ENCODE results near the gene RNF223.

The RNF223 gene

DNA sequence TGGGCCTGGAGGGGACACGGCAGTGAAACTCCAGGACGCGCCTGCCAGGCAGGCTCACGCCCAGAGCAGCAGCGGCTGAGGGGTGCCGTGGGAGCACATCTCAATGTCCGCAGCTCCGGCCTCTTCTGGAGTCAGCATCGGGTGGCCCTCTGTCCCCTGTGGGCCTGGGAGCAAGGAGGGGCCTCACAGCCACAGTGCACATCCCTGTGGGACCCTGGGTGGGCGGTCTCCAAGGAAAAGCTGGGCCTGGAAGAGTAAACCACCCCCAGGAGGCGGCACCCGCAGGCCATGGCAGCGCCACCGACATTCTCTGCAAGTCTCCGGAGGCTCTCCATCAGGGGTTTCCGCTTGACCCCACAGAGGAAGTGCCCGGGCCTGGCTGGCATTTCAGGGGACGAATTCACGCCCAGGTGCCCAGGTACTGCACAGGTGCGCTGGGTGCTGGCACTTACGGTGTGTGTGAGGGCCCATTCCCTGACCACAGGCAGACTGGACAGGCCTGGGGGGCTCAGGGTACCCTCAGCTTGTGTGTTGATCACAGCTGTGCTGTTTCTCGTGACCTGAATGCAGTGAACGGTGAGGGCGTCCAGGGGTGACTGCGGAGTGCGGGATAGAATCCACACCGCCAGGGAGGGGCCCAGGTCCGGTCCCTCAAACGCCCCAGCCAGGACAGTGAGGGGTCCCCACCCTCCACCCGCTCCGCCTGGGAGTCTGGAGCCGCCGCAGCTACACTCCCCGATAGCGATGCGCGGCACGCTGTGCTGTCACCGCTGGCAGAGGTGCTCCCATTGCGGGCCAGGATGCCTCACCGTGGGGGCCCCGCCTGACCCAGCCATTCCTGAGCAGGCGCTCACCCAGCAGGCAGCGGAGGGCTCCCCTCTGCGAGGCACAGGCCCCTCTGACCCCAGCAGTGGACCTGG is 16.6 kb upstream of the RNF223 start:
- Histone ChIP-seq H3K27ac (ENCODE audit: low read length) (no peak overlapping the region), H3K36me3 (ENCODE audit: control insufficient read depth, low read depth, low read length) (no peaks in the 10 kb centered on the region), H3K27me3 (ENCODE audit: control insufficient read depth, insufficient read depth, low read length) (no peaks in the 10 kb centered on the region), H3K9me3 (ENCODE audit: control insufficient read depth, low read depth, low read length) (no peaks in the 10 kb centered on the region), H3K4me3 (ENCODE audit: low read length) (no peak overlapping the region), H3K9ac (ENCODE audit: low read length) (no peak overlapping the region), H3K4me1 (ENCODE audit: control insufficient read depth, low read depth, low read length) (no peaks in the 10 kb centered on the region)

GRCh38 chr1:1089731-1090423 is 15.8 kb upstream of the RNF223 start:
- no peaks in the 10 kb centered on the region for H3K36me3 ChIP-seq (ENCODE audit: control insufficient read depth, low read depth, low read length)
- H3K4me3 ChIP-seq (ENCODE audit: low read length), result no peak overlapping the region
- H3K27ac ChIP-seq (ENCODE audit: low read length), result no peak overlapping the region
- H3K9ac ChIP-seq (ENCODE audit: low read length), result no peak overlapping the region
- H3K27me3 ChIP-seq (ENCODE audit: control insufficient read depth, insufficient read depth, low read length), result no peaks in the 10 kb centered on the region
- H3K4me1 ChIP-seq (ENCODE audit: control insufficient read depth, low read depth, low read length), result no peaks in the 10 kb centered on the region
- H3K9me3 ChIP-seq (ENCODE audit: control insufficient read depth, low read depth, low read length), result no peaks in the 10 kb centered on the region

DNA sequence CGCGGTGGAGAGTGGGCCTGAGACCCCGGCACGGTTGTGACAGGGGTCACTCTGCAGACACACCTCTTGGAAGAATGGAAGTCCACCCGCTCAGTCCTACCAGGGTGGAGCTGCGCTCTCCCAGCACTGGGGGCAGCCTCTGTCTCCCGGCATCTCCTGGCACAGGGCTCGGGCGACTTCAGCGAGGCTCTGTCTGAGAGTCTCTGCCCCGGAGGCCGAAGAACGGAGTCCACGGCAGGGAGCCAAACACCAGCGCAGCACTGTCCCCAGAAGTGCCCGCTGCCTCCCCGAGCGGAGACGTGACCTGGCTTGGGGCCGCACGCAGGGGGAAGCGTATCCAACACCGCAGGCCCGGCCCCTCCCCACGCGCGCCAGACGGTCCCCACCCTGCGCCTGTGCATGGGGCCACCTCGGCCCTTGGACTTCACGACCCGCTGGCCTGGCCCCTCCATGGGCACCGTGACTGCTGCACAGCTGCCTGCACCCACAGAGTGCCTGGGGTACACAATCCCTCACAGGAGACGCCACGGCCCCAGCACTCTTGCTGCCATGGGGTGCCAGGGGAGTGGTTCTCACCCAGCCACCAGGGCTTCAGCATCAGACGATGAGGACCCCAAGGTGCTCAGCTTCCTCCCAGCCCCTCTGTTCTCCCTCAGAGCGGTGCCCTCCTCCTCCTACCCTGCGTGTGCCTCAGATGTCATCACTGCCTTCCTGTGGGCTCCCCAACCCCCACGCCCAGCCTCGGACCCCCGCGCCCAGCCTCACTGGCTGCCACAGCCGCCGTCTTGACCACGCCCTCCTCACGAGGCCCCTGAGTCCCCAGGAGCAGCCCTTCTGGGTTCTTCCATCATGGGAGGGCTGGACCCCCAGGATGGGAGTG is 14.9 kb upstream of the RNF223 start:
- no peak overlapping the region for H3K4me3 ChIP-seq (ENCODE audit: low read length)
- H3K4me1 ChIP-seq (ENCODE audit: control insufficient read depth, low read depth, low read length), result no peaks in the 10 kb centered on the region
- no peak overlapping the region for H3K27ac ChIP-seq (ENCODE audit: low read length)
- H3K9ac ChIP-seq (ENCODE audit: low read length), result no peak overlapping the region
- H3K36me3 ChIP-seq (ENCODE audit: control insufficient read depth, low read depth, low read length), result no peaks in the 10 kb centered on the region
- H3K9me3 ChIP-seq (ENCODE audit: control insufficient read depth, low read depth, low read length), result no peaks in the 10 kb centered on the region
- no peaks in the 10 kb centered on the region for H3K27me3 ChIP-seq (ENCODE audit: control insufficient read depth, insufficient read depth, low read length)

DNA sequence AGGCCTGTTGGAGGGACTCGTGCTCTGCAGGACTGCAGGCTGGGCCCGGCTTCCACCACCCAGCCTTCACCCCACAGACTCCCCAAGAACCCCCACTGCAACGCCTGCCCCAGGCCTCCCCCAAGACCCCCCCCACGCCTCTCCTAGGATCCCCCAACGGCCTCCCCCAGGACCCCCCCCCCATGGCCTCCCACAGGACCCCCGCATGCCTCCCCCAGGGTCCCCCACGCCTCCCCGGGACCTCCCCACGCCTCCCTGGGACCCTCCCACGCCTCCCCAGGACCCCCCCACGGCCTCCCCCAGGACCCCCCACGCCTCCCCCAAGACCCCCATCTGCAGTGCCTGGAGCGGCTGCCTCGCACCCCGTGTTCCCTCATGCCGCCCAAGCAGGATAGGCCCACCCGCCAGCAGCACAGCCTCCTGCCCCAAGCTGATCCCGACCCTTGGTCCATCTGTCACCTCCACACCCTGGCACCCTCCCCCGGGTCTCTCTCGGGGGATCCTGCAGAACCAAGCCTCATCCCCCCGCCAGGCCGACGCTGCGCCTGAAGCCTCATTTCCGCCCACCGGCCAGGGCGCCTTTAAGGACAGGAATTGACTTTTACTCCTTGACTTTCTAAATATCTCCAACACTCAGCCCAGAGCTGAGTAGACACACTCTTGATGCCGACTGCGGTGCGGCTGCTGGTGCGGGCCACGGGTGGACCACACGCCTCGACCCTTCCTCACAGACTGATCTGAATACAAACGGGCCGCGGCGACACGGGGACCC is 14.1 kb upstream of the RNF223 start:
- no peak overlapping the region for H3K9ac ChIP-seq (ENCODE audit: low read length)
- H3K4me3 ChIP-seq (ENCODE audit: low read length), result no peak overlapping the region
- no peaks in the 10 kb centered on the region for H3K9me3 ChIP-seq (ENCODE audit: control insufficient read depth, low read depth, low read length)
- H3K4me1 ChIP-seq (ENCODE audit: control insufficient read depth, low read depth, low read length), result no peaks in the 10 kb centered on the region
- no peaks in the 10 kb centered on the region for H3K27me3 ChIP-seq (ENCODE audit: control insufficient read depth, insufficient read depth, low read length)
- H3K36me3 ChIP-seq (ENCODE audit: control insufficient read depth, low read depth, low read length), result no peaks in the 10 kb centered on the region
- H3K27ac ChIP-seq (ENCODE audit: low read length), result no peak overlapping the region

- Histone ChIP-seq H3K27ac (ENCODE audit: low read length) (no peak overlapping the region), H3K9ac (ENCODE audit: low read length) (no peak overlapping the region), H3K36me3 (ENCODE audit: control insufficient read depth, low read depth, low read length) (no peaks in the 10 kb centered on the region), H3K4me3 (ENCODE audit: low read length) (no peak overlapping the region), H3K9me3 (ENCODE audit: control insufficient read depth, low read depth, low read length) (no peaks in the 10 kb centered on the region), H3K27me3 (ENCODE audit: control insufficient read depth, insufficient read depth, low read length) (no peaks in the 10 kb centered on the region), H3K4me1 (ENCODE audit: control insufficient read depth, low read depth, low read length) (no peaks in the 10 kb centered on the region)
Measured at GRCh38 chr1:1087351-1088028, 13.4 kb upstream of the RNF223 start.

DNA sequence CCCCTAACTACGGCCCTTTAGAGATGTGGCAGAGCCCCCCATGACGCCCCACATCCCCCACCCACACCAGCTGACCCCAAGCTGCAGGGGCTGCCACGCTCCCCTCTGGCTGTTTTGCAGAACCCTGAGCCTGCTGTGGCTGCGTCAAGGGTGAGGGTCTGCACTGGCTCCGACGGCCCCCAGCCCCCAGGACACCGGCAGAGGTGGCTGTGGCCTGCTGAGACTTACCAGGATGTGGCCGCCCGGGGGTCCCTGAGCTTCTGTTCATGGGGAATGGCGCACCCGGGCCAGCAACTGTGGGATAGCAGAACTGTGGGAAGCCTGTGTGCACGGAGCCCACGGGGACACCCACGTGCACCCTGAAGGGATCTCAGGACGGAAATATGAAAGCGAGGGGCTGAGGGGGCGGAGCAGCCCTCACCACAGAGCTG is 12.8 kb upstream of the RNF223 start:
- H3K9ac ChIP-seq (ENCODE audit: low read length), result no peak overlapping the region
- H3K9me3 ChIP-seq (ENCODE audit: control insufficient read depth, low read depth, low read length), result no peaks in the 10 kb centered on the region
- no peaks in the 10 kb centered on the region for H3K36me3 ChIP-seq (ENCODE audit: control insufficient read depth, low read depth, low read length)
- H3K27me3 ChIP-seq (ENCODE audit: control insufficient read depth, insufficient read depth, low read length), result no peaks in the 10 kb centered on the region
- H3K27ac ChIP-seq (ENCODE audit: low read length), result no peak overlapping the region
- H3K4me3 ChIP-seq (ENCODE audit: low read length), result no peak overlapping the region
- H3K4me1 ChIP-seq (ENCODE audit: control insufficient read depth, low read depth, low read length), result no peaks in the 10 kb centered on the region

DNA sequence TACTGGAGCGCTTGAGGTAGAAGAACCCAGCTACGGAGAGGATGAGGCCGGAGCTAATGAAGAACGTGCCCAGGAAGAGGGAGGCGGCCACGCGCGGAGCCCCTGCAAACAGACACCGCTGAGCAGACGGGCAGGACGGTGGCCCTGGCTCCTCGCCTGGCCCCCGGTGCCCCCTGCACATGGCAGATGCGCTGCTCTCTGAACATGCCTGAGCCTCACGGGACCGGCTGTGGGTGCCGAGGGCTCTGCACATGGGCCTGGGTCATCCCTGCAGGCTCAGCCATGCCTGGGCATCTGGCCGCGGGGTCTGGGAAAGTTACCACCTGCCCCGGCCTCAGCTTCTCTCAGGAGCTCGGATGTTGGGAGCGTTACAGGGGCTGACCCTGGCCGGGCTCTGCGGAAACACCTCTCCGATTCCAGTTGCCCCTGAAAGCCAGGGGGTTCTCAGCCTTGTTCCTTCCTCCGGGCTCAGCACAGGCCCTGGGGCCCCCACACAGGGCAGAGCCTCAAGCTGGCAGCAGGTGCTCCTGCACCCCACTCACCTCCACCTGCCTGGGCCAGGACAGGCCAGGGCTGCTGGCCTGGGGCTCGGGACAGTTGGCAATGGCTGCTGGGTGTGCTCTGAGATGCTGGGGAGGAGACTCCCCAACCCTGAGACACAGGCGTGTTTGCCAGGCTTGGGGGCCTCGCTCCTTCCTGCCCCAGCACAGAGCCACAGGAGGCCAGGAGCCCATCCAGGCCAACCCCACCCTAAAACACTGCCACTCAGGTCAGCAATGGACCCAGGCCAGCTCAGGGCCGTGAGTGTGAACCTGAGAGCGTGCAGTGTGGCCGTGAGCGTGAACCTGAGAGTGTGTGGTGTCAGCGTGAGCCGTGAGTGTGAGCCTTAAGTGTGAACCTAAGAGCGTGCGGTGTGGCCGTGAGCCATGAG is 12.1 kb upstream of the RNF223 start:
- Histone ChIP-seq H3K4me3 (ENCODE audit: low read length) (no peak overlapping the region), H3K9me3 (ENCODE audit: control insufficient read depth, low read depth, low read length) (no peaks in the 10 kb centered on the region), H3K9ac (ENCODE audit: low read length) (no peak overlapping the region), H3K4me1 (ENCODE audit: control insufficient read depth, low read depth, low read length) (no peaks in the 10 kb centered on the region), H3K27ac (ENCODE audit: low read length) (no peak overlapping the region), H3K27me3 (ENCODE audit: control insufficient read depth, insufficient read depth, low read length) (no peaks in the 10 kb centered on the region), H3K36me3 (ENCODE audit: control insufficient read depth, low read depth, low read length) (no peaks in the 10 kb centered on the region)

- no peak overlapping the region for H3K9ac ChIP-seq (ENCODE audit: low read length)
- no peaks in the 10 kb centered on the region for H3K9me3 ChIP-seq (ENCODE audit: control insufficient read depth, low read depth, low read length)
- no peaks in the 10 kb centered on the region for H3K4me1 ChIP-seq (ENCODE audit: control insufficient read depth, low read depth, low read length)
- no peaks in the 10 kb centered on the region for H3K27me3 ChIP-seq (ENCODE audit: control insufficient read depth, insufficient read depth, low read length)
- H3K4me3 ChIP-seq (ENCODE audit: low read length), result no peak overlapping the region
- H3K36me3 ChIP-seq (ENCODE audit: control insufficient read depth, low read depth, low read length), result no peaks in the 10 kb centered on the region
- no peak overlapping the region for H3K27ac ChIP-seq (ENCODE audit: low read length)
Measured at GRCh38 chr1:1085171-1085841, 11.2 kb upstream of the RNF223 start.

DNA sequence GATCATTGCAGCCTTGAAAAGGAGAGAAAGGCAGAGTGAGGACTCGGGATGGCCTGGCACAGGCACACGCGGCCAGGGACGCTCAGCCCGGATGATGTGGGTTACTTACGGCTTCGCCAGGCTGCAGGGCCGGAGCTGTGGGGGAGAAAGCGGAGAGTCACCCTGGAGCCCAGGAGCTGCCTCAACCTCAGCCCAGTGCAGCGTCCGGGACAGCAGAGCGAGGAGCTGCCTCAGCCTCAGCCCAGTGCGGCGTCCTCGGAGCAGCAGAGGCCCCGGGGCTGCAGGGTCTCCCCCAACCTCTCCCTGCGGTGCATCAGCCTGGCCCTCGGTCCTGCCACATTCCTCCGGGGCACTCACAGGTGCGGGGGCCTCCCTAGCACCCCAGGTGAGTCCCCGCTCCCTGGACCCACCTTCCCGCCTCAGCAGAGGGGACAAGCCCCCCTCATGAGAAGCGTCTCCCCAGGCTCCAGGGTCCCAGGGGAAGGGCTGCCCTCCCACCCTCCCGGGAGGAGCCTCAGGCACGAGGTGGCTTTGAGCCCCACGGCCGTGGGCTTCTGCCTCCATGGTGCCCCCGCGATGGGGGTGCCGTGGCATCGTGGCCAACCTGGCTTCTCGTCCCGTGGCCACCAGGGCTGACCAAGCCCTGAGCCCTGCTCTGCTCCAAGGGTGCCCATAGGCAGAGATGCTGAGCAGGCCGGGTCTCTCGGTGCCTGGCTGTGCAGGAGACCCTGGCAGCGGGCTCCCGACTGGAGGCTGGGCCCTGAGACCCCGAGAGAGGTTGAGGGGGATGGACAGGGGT is 10.5 kb upstream of the RNF223 start:
- no peak overlapping the region for H3K4me3 ChIP-seq (ENCODE audit: low read length)
- H3K4me1 ChIP-seq (ENCODE audit: control insufficient read depth, low read depth, low read length), result peaks cover 3% of the 10 kb centered on the region
- no peak overlapping the region for H3K9ac ChIP-seq (ENCODE audit: low read length)
- H3K27ac ChIP-seq (ENCODE audit: low read length), result no peak overlapping the region
- H3K27me3 ChIP-seq (ENCODE audit: control insufficient read depth, insufficient read depth, low read length), result no peaks in the 10 kb centered on the region
- H3K9me3 ChIP-seq (ENCODE audit: control insufficient read depth, low read depth, low read length), result no peaks in the 10 kb centered on the region
- H3K36me3 ChIP-seq (ENCODE audit: control insufficient read depth, low read depth, low read length), result no peaks in the 10 kb centered on the region

Measured in iPS-18a (cell line).